HEK293 (cell line): ENCODE data around the gene SH3D19.

Experiments used
- CTCF ChIA-PET: fragments of 350-600 bp; formaldehyde crosslinking; extraction: SDS; loops from one replicate; lab custom pipeline; 2021; ENCODE audit warnings: antibody characterized with exemption; lab: Yijun Ruan, JAX
- POLR2A ChIA-PET: fragments of 300-600 bp; formaldehyde crosslinking; extraction: SDS; loops from one replicate; lab custom pipeline; 2020; ENCODE audit warnings: antibody characterized with exemption, inconsistent platforms; lab: Yijun Ruan, JAX
- H3K27ac ChIP-seq: fragments of 200-500 bp; sonication (Bioruptor generic); 2 replicates; pipeline ENCODE4 v1.5.1; 2014; ENCODE audit warnings: low read depth, low read length, control low read depth, inconsistent platforms; ENCODE audit errors: extremely low read depth
- H3K36me3 ChIP-seq, 2 experiments: fragments of 200-500 bp in 1 of 2; sonication (Bioruptor generic) in 1 of 2; 1 replicate in 1 of 2; 2 replicates in 1 of 2; pipeline ENCODE4 v1.5.1; 2014 to 2017; ENCODE audit warnings: inconsistent platforms in 2 of 2, low read length in 2 of 2; ENCODE audit not compliant: control insufficient read depth in 2 of 2, insufficient read depth in 1 of 2
- H3K4me1 ChIP-seq: fragments of 200-500 bp; sonication (Bioruptor generic); 2 replicates; pipeline ENCODE4 v1.5.1; 2014; ENCODE audit warnings: mild to moderate bottlenecking, low read length, inconsistent platforms; ENCODE audit not compliant: control insufficient read depth, insufficient read depth
- H3K4me3 ChIP-seq: 2 replicates; pipeline ENCODE4 v1.5.1; 2011; ENCODE audit warnings: low read depth, mild to moderate bottlenecking, control low read depth, low read length, moderate library complexity
- H3K9me3 ChIP-seq: fragments of 200-500 bp; sonication (Bioruptor generic); 2 replicates; pipeline ENCODE4 v1.5.1; 2014; ENCODE audit warnings: low read depth, low read length, inconsistent platforms; ENCODE audit not compliant: control insufficient read depth, insufficient read depth
- FEZF1 ChIP-seq: fragments of 450-650 bp; formaldehyde crosslinking; IDR thresholded peaks from 2 replicates; pipeline ENCODE4 v1.5.1; 2016; ENCODE audit warnings: missing biosample characterization, missing genetic modification characterization
- GLI2 ChIP-seq: fragments of 450-650 bp; formaldehyde crosslinking; IDR thresholded peaks from 2 replicates; pipeline ENCODE4; 2017; ENCODE audit warnings: missing biosample characterization, missing genetic modification characterization, low read depth, borderline replicate concordance
- KLF8 ChIP-seq: fragments of 450-650 bp; formaldehyde crosslinking; IDR thresholded peaks from 2 replicates; pipeline ENCODE4 v1.5.1; 2016; ENCODE audit warnings: missing biosample characterization, missing genetic modification characterization
- RBAK ChIP-seq: fragments of 450-650 bp; formaldehyde crosslinking; IDR thresholded peaks from 2 replicates; pipeline ENCODE4 v1.5.1; 2016; ENCODE audit warnings: missing biosample characterization, missing genetic modification characterization
- REPIN1 ChIP-seq: fragments of 450-650 bp; formaldehyde crosslinking; IDR thresholded peaks from 2 replicates; pipeline ENCODE4 v1.5.1; 2017; ENCODE audit warnings: missing biosample characterization, missing genetic modification characterization, low read depth
- ZBTB21 ChIP-seq: fragments of 450-650 bp; formaldehyde crosslinking; IDR thresholded peaks from 2 replicates; pipeline ENCODE4 v1.5.1; 2017; ENCODE audit warnings: missing biosample characterization, missing genetic modification characterization
- ZBTB8A ChIP-seq: fragments of 450-650 bp; formaldehyde crosslinking; IDR thresholded peaks from 2 replicates; pipeline ENCODE4 v1.5.1; 2016; ENCODE audit warnings: missing biosample characterization, missing genetic modification characterization
- ZNF140 ChIP-seq: fragments of 450-650 bp; formaldehyde crosslinking; IDR thresholded peaks from 2 replicates; pipeline ENCODE4 v1.5.1; 2016; ENCODE audit warnings: missing biosample characterization, missing genetic modification characterization
- ZNF214 ChIP-seq: fragments of 450-650 bp; formaldehyde crosslinking; IDR thresholded peaks from 2 replicates; pipeline ENCODE4 v1.5.1; 2017; ENCODE audit warnings: missing biosample characterization, mild to moderate bottlenecking, missing genetic modification characterization, borderline replicate concordance
- ZNF350 ChIP-seq: fragments of 450-650 bp; formaldehyde crosslinking; IDR thresholded peaks from 2 replicates; pipeline ENCODE4 v1.5.0; 2017; ENCODE audit warnings: missing biosample characterization, mild to moderate bottlenecking, missing genetic modification characterization
- ZNF433 ChIP-seq: fragments of 450-650 bp; formaldehyde crosslinking; IDR thresholded peaks from 2 replicates; pipeline ENCODE4 v1.5.1; 2016; ENCODE audit warnings: missing biosample characterization, missing genetic modification characterization, low read depth
- ZNF561 ChIP-seq: fragments of 450-650 bp; IDR thresholded peaks from 2 replicates; pipeline ENCODE4 v1.5.1; 2018; ENCODE audit warnings: missing biosample characterization, missing genetic modification characterization, borderline replicate concordance
- ZNF571 ChIP-seq: fragments of 450-650 bp; formaldehyde crosslinking; IDR thresholded peaks from 2 replicates; pipeline ENCODE4 v1.5.0; 2017; ENCODE audit warnings: missing biosample characterization, missing genetic modification characterization
- ZNF610 ChIP-seq: fragments of 450-650 bp; formaldehyde crosslinking; IDR thresholded peaks from 2 replicates; pipeline ENCODE4 v1.5.1; 2016; ENCODE audit warnings: missing biosample characterization, missing genetic modification characterization, borderline replicate concordance
- ZNF626 ChIP-seq: fragments of 450-650 bp; sonication (Bioruptor Pico); formaldehyde crosslinking; IDR thresholded peaks from 2 replicates; pipeline ENCODE4 v1.5.1; 2018; ENCODE audit warnings: missing biosample characterization, missing genetic modification characterization, inconsistent platforms
- ZNF629 ChIP-seq: fragments of 450-650 bp; formaldehyde crosslinking; IDR thresholded peaks from 2 replicates; pipeline ENCODE4 v1.5.1; 2017; ENCODE audit warnings: missing biosample characterization, missing genetic modification characterization
- ZNF776 ChIP-seq: fragments of 450-650 bp; formaldehyde crosslinking; IDR thresholded peaks from 2 replicates; pipeline ENCODE4 v1.5.0; 2017; ENCODE audit warnings: missing biosample characterization, missing genetic modification characterization, borderline replicate concordance
- ZNF785 ChIP-seq: fragments of 450-650 bp; formaldehyde crosslinking; IDR thresholded peaks from 2 replicates; pipeline ENCODE4 v1.5.1; 2016; ENCODE audit warnings: missing biosample characterization, missing genetic modification characterization
- ZNF830 ChIP-seq: fragments of 450-650 bp; IDR thresholded peaks from 2 replicates; pipeline ENCODE4 v1.5.0; 2018; ENCODE audit warnings: missing biosample characterization, missing genetic modification characterization, low read depth, mild to moderate bottlenecking, moderate library complexity
- ZXDB ChIP-seq: fragments of 450-650 bp; formaldehyde crosslinking; IDR thresholded peaks from 2 replicates; pipeline ENCODE4 v1.5.1; 2016; ENCODE audit warnings: missing biosample characterization, missing genetic modification characterization
- TF ChIP-seq, protein P1 (sequence below): fragments of 450-650 bp; formaldehyde crosslinking; IDR thresholded peaks from 2 replicates; pipeline ENCODE4 v1.5.1; 2016; ENCODE audit warnings: missing biosample characterization, missing genetic modification characterization
- TF ChIP-seq, protein P2 (sequence below): fragments of 450-650 bp; formaldehyde crosslinking; IDR thresholded peaks from 2 replicates; pipeline ENCODE4 v1.5.1; 2016; ENCODE audit warnings: missing biosample characterization, missing genetic modification characterization

Gene SH3D19

DNA sequence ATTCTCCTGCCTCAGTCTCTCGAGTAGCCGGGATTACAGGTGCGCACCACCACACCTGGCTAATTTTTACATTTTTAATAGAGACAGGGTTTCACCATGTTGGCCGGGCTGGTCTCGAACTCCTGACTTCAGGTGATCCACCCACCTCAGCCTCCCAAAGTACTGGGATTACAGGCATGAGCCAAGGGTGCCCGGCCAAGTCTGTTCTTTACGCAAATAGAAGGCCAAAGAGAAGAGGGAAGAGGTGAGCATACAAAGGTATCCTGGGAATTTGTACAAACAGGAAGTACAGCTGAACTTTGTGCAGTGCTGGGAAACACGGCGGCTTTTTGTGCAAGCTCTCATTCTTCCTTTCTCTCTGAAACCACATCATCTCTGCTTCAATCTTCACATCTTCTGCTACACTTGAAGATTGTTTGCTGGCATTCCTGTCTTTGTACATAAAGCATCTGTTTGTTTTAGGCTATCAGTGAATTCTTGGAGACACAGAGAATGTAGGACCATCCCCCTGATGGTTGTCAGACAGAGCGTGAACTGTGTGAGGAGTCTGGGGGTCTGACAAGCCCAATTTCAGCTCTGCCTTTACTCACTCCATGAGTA lies 120.4 kb downstream of the SH3D19 start (continued):
- no peak for TF ChIP-seq ZNF571 (tag by site-specific recombination)
- no peak for TF ChIP-seq ZNF830
- no peak for TF ChIP-seq REPIN1
- TF ChIP-seq ZNF776 (tag by site-specific recombination) = no peak

DNA sequence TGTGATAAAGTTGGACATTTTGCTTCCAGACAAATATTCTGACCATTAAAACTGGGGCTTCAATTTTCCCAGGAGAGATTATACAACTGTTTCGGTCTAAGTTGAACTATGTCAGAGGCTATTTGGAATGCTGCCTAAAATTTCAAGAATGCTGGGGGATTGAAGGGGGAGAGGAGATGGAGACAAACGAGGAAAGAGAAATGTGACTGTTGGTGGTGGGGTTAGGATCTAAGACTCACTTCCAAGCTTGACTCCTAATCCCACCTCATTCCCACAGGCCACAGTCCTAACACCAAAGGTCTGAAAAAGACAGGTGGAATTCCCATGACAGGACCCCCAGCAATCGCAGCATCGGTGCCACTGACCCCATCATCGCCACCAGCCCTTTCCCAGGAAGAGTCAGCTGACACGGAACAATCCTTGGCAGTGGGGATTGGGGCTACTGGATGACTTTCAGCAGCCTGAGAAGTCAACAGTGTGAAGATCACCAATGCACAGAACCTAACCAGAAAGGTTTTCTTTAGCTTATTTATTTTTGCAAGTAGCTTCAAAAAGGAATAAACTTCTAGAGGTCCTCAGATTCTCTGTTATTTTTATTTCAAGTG lies 122.5 kb downstream of the SH3D19 start:
- H3K27ac ChIP-seq = no peak overlapping the region
- ChIA-PET CTCF (interaction anchor here (1.0 to 1.1 kb wide), 2 partner anchors 45 to 85 kb away, joined by 3 read pairs; no protein-coding TSS in a partner anchor), POLR2A (no interaction called here)
- no peak overlapping the region for H3K4me3 ChIP-seq
- no peaks in the 10 kb centered on the region for H3K4me1 ChIP-seq
- no peaks in the 10 kb centered on the region for H3K9me3 ChIP-seq
- TF ChIP-seq ZXDB (tag by site-specific recombination) (no peak), ZNF140 (tag by site-specific recombination) (no peak), ZNF610 (tag by site-specific recombination) (no peak), ZNF214 (tag by site-specific recombination) (no peak), ZBTB21 (tag by site-specific recombination) (no peak), FEZF1 (no peak), RBAK (tag by site-specific recombination) (no peak), ZNF629 (no peak)
- TF ChIP-seq, protein P1, sequence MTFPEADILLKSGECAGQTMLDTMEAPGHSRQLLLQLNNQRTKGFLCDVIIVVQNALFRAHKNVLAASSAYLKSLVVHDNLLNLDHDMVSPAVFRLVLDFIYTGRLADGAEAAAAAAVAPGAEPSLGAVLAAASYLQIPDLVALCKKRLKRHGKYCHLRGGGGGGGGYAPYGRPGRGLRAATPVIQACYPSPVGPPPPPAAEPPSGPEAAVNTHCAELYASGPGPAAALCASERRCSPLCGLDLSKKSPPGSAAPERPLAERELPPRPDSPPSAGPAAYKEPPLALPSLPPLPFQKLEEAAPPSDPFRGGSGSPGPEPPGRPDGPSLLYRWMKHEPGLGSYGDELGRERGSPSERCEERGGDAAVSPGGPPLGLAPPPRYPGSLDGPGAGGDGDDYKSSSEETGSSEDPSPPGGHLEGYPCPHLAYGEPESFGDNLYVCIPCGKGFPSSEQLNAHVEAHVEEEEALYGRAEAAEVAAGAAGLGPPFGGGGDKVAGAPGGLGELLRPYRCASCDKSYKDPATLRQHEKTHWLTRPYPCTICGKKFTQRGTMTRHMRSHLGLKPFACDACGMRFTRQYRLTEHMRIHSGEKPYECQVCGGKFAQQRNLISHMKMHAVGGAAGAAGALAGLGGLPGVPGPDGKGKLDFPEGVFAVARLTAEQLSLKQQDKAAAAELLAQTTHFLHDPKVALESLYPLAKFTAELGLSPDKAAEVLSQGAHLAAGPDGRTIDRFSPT (tag by site-specific recombination) = no peak
- TF ChIP-seq, protein P2, sequence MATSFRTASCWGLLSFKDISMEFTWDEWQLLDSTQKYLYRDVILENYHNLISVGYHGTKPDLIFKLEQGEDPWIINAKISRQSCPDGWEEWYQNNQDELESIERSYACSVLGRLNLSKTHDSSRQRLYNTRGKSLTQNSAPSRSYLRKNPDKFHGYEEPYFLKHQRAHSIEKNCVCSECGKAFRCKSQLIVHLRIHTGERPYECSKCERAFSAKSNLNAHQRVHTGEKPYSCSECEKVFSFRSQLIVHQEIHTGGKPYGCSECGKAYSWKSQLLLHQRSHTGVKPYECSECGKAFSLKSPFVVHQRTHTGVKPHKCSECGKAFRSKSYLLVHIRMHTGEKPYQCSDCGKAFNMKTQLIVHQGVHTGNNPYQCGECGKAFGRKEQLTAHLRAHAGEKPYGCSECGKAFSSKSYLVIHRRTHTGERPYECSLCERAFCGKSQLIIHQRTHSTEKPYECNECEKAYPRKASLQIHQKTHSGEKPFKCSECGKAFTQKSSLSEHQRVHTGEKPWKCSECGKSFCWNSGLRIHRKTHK (tag by site-specific recombination) = no peak
- no peaks in the 10 kb centered on the region for H3K36me3 ChIP-seq

DNA sequence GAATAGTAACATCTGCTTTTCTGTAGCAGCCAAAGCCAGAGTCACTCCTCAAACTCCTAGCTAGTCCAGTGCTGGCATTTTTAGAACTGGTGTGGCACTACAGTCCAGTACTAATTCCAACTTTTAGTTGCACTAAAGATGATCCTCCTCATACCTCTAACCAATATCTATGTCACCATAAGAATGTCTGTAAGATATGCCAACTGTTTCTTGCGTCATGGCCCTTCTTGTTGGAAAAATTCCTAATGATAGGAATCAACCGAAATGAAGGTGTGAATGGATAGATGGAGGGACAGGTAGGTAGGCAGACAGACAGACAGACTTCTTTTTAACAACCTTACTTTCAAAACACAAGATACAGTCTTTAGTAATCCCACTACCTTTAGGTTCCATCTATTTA lies 123.0 kb downstream of the SH3D19 start:
- Histone ChIP-seq H3K9me3 (no peaks in the 10 kb centered on the region), H3K27ac (no peak overlapping the region), H3K4me3 (no peak overlapping the region), H3K4me1 (no peaks in the 10 kb centered on the region), H3K36me3 (no peaks in the 10 kb centered on the region)
- POLR2A ChIA-PET = no interaction called here
- TF ChIP-seq ZNF626 (tag by site-specific recombination) = no peak
- TF ChIP-seq KLF8 (tag by site-specific recombination) = no peak
- TF ChIP-seq ZNF785 (tag by site-specific recombination) = no peak
- no peak for TF ChIP-seq ZNF433 (tag by site-specific recombination)
- no peak for TF ChIP-seq ZNF561 (tag by site-specific recombination)
- no peak for TF ChIP-seq GLI2 (tag by site-specific recombination)
- TF ChIP-seq ZBTB8A (tag by site-specific recombination) = no peak
- TF ChIP-seq ZNF350 (tag by site-specific recombination) = no peak
- CTCF ChIA-PET = no interaction called here
